Nephron (organoid): ENCODE measurements around the gene ARFGEF3.

Source experiments
- H3K27ac Mint-ChIP-seq, 3 experiments: 2 replicates each; pipeline ENCODE4 v1.8.0; 2020; ENCODE audit warnings: mixed read lengths in 3 of 3, mild to moderate bottlenecking in 2 of 3, moderate library complexity in 1 of 3
- H3K27me3 Mint-ChIP-seq: 2 replicates; pipeline ENCODE4 v1.8.0; 2021; ENCODE audit warnings: low read depth, mild to moderate bottlenecking, moderate library complexity, mixed read lengths
- H3K36me3 Mint-ChIP-seq: 2 replicates; pipeline ENCODE4 v1.8.0; 2020; ENCODE audit warnings: low read depth, mixed read lengths
- H3K4me1 Mint-ChIP-seq: 2 replicates; pipeline ENCODE4 v1.8.0; 2020; ENCODE audit warnings: mixed read lengths
- H3K4me3 Mint-ChIP-seq, 3 experiments: 2 replicates each; pipeline ENCODE4 v1.8.0; 2020; ENCODE audit warnings: mild to moderate bottlenecking in 3 of 3, mixed read lengths in 3 of 3, moderate library complexity in 2 of 3
- H3K9me3 Mint-ChIP-seq: 2 replicates; pipeline ENCODE4 v1.8.0; 2020; ENCODE audit warnings: mixed read lengths
- TF ChIP-seq, protein P1 (sequence below), 3 experiments: fragments of 200-600 bp; sonication (generic); IDR thresholded peaks; one replicate each; pipeline ENCODE4 v1.5.0; 2021; ENCODE audit warnings: antibody characterized with exemption in 3 of 3; ENCODE audit not compliant: unreplicated experiment in 3 of 3

ARFGEF3 gene

DNA sequence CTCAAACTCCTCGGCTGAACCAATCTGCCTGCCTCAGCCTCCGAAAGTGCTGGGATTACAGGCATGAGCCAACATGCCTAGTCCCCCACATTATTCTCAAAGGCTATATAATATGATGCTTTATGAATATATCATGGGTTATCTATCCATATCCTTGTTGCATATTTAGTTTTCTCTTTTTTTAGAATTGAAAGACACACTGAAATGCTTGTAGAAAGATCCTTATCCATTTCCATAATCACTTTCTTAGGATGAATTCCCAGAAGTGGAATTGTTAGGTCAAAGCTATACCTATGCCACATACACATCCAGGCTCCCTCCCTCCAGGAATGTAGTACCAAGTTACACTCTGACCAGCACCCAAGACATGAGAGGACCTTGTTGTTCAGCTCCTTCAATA is 2.5 kb upstream of the ARFGEF3 start:
- H3K36me3 Mint-ChIP-seq, result no peaks in the 10 kb centered on the region
- no peak overlapping the region for H3K27ac Mint-ChIP-seq
- TF ChIP-seq, protein P1, sequence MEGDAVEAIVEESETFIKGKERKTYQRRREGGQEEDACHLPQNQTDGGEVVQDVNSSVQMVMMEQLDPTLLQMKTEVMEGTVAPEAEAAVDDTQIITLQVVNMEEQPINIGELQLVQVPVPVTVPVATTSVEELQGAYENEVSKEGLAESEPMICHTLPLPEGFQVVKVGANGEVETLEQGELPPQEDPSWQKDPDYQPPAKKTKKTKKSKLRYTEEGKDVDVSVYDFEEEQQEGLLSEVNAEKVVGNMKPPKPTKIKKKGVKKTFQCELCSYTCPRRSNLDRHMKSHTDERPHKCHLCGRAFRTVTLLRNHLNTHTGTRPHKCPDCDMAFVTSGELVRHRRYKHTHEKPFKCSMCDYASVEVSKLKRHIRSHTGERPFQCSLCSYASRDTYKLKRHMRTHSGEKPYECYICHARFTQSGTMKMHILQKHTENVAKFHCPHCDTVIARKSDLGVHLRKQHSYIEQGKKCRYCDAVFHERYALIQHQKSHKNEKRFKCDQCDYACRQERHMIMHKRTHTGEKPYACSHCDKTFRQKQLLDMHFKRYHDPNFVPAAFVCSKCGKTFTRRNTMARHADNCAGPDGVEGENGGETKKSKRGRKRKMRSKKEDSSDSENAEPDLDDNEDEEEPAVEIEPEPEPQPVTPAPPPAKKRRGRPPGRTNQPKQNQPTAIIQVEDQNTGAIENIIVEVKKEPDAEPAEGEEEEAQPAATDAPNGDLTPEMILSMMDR (IDR thresholded peaks at IDR 0.05; ENCODE audit: unreplicated experiment in 3 of 3), result no peak
- H3K9me3 Mint-ChIP-seq, result no peaks in the 10 kb centered on the region
- peaks cover 78% of the 10 kb centered on the region for H3K27me3 Mint-ChIP-seq
- no peak overlapping the region for H3K4me3 Mint-ChIP-seq
- H3K4me1 Mint-ChIP-seq, result peaks cover 6% of the 10 kb centered on the region

DNA sequence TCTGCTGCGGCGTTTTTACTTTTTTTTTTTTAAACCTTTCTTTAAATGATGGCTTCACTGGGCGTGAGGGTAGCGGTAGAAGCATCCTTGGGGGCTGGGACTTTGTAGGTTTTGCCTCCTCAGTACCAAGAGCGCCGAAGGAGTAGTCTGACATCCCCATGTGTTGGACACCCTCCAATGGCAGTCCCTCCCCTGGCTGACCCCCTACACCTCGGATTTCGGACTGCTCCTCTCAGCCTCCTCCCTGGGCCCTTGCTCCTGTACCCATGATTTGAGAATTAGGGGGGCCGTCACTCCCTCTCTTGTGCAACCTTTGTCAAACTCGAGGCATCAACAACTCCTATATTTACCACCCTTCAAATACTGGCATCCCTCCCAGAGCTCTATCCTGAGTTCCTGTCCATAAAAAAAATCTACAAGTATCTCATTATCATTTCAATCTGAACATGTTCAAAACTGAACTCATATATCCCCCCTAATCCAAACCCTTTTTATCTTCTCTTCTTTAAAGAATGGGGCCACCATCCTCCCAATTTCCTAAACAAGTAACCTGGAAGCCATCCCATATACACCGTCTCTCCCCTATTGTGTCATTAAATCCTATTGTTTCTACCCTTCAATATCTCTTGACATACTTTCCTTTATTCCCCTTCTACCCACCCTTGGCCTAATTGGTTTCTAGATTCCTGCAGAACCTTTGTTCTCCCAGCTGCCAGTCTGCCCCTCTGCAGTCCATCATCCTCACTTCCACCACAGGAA is 1.2 kb upstream of the ARFGEF3 start:
- Mint-ChIP-seq H3K36me3 (no peaks in the 10 kb centered on the region), H3K4me3 (peak overlapping the region; percentile 46 to 73 (median 58)), H3K27ac (no peak overlapping the region)

DNA sequence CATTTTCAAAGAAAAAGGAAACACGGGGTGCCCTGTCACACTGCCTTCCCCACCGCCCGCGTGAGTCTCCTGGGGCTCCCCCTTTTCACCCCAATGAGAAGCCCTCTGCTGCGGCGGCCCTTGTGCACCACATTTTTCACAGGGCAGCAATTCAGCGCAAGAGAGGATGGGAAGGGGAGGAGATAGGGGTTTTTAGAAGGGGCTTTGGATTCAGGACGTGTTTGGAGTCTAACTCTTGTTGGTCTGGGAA is 726 bp upstream of the ARFGEF3 start:
- H3K27me3 Mint-ChIP-seq, result peaks cover 74% of the 10 kb centered on the region
- no peak overlapping the region for H3K27ac Mint-ChIP-seq
- peaks cover 6% of the 10 kb centered on the region for H3K4me1 Mint-ChIP-seq
- H3K9me3 Mint-ChIP-seq, result no peaks in the 10 kb centered on the region
- no peaks in the 10 kb centered on the region for H3K36me3 Mint-ChIP-seq
- peak overlapping the region; percentile 46 to 73 (median 58) for H3K4me3 Mint-ChIP-seq
- TF ChIP-seq, protein P1 (IDR thresholded peaks at IDR 0.05; ENCODE audit: unreplicated experiment in 3 of 3), result no peak

More for the DNA sequence above, 1.2 kb upstream of the ARFGEF3 start:
- TF ChIP-seq, protein P1 (IDR thresholded peaks at IDR 0.05; ENCODE audit: unreplicated experiment in 3 of 3), result no peak
- no peaks in the 10 kb centered on the region for H3K9me3 Mint-ChIP-seq
- H3K4me1 Mint-ChIP-seq, result peaks cover 6% of the 10 kb centered on the region
- H3K27me3 Mint-ChIP-seq, result peaks cover 76% of the 10 kb centered on the region

DNA sequence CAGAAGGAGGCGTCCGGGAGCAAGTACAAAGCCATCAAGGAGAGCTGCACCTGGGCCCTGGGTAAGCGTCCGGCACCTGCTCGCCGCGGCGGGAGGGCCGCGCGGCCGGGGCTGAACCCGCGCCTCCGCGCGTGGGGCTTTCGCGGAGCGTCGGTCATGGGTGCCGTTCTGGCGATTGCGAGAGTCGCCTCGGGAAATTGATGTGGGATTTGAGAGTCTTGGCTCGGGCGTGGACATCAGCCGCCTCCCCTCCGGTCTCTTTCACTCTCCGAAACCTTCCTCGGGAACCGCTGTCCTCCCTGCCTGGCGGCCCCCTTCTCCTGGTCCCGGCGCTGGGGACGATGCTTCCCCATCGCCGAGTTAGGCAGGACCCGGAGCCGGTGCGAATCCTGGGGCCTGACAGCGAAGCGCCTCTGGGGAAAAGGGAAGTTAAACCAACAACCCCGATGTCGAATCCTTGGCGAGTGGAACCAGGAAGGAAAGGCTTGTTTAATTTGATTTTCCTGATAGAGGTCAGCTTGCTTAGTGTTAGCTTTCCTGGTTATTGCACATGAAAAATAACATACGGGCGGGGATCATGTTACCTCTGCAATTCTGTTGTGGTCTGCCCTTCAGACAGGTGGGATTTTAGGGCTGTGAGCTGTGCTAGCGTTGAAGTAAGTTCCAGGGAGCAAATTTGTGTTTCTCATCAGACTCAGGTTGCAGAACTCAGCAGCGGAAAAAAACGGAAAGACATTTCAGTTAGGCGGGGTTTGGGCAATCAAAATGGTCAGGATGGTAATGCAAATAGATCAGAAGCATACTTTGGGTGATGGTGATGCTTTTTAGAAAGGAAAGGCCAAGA is 594 bp downstream of the ARFGEF3 start:
- no peaks in the 10 kb centered on the region for H3K36me3 Mint-ChIP-seq
- peaks cover 5% of the 10 kb centered on the region for H3K9me3 Mint-ChIP-seq
- peak overlapping the region; percentile 70 to 84 (median 77) for H3K4me3 Mint-ChIP-seq
- no peak overlapping the region for H3K27ac Mint-ChIP-seq
- TF ChIP-seq, protein P1 (IDR thresholded peaks at IDR 0.05; ENCODE audit: unreplicated experiment in 3 of 3), result no peak
- peaks cover 78% of the 10 kb centered on the region for H3K27me3 Mint-ChIP-seq
- H3K4me1 Mint-ChIP-seq, result peaks cover 6% of the 10 kb centered on the region

DNA sequence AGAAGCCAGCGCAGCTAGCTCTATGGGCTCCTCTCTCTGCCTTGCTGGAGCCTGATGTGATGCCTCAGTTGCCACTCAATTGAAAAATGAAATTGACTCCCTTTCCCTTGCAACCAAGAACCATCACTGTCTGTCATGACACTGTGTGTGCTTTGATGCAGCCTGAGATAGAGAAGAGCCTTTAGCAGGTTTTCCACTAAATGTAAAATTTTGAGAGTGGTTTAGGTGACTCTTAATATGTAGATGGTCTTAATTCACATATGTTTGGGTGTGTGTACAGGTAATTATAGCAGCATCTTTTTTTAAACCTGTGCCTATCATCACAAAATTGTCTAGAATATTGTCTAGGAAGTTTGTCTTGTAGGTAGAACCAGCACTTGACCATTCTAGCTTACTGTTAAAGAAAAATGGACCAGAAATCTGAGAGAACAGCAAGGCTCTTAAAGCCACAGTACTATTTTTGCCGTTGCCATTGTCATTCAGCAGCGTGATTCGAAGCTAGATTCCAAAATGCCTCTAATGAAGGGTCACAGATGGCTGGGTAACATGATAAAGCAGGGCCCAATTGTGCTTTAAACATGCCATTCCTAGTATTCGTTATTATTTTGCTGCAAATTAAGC is 1.3 kb downstream of the ARFGEF3 start:
- H3K27me3 Mint-ChIP-seq, result peaks cover 79% of the 10 kb centered on the region
- H3K4me1 Mint-ChIP-seq, result peaks cover 6% of the 10 kb centered on the region
- H3K4me3 Mint-ChIP-seq, result peak overlapping the region; percentile 70 to 84 (median 77)
- H3K27ac Mint-ChIP-seq, result no peak overlapping the region
- no peaks in the 10 kb centered on the region for H3K36me3 Mint-ChIP-seq
- peaks cover 5% of the 10 kb centered on the region for H3K9me3 Mint-ChIP-seq
- TF ChIP-seq, protein P1 (IDR thresholded peaks at IDR 0.05; ENCODE audit: unreplicated experiment in 3 of 3), result no peak
